Ecto neural progenitor cell (in vitro differentiated cells): ENCODE data around the gene HOXD3.

Experiments
- DNase-seq: peaks from one replicate; pipeline ENCODE4 v3.0.0-alpha.2; 2018; ENCODE audit warnings: low spot score

HOXD3 gene

DNA sequence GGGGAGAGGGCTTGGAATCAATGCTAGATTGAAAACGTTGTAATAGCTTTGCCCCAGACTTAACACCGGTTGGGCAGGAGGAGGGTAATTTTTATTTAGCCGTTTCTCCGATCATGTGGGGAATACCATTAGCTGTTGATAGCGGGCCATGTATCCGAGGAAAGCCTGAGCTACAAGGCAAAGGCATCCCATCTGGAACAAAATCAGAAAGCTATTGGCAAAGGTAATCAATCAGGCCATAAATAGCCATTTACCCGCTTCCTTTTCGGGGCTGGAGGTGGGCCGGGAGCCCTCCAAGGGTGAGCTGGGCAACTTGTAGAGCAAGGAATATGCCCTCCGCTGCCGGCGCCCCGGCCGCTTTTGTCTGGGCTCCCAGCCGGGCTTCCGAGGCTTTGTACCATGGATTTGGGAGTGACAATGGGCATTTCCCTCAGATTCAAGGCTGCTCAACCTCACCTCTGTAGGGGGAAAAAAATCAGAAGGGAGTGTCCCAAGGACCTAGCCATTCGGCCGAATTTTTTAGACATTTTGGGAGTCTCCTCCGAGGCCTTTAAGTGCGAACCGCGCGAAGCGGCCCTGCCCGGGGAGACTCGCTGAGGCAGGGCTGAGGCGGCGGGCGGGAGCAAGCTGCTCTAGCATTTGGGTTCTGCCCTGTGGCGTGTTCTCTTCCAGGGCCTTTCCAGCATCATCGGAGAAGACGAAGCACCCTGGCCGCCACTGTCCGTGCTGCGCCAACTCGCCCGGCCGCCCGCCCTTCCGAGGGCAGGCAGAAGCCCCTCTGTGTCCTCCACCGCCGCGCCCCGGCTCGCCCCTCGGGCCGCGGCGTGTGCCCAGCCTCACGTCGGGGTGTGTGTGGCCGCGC is 35.7 kb upstream of the HOXD3 start:
- no peak for DNase-seq

DNA sequence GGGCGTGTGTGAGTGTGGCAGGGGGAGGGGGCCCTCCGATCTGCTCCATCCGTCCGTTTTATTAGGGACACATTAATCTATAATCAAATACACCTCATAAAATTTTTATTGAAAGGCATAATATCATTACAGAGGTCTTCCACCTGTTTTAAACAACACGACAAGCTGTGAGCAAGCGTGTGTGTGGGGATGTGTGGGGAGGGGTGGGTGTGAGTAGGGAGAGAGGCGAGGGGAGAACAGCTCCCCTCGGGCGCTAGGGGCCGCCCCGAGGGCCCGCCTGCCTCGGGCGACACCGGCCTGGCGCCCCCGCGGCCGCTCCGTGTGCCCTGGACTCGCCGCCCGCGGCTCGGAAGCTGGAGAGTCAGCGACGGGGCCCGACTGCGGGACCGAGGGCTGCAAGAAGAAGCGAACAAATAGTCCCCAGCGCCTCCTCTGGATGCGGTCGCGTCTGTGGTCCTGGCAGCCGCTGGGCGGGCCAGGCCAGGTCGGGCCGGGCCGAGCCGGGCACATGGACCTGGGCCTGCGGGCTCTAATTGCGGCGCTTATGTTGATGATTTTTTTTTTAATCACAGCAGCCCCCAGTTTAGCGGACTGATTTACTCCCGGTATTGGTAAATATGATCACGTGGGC is 34.9 kb upstream of the HOXD3 start:
- no peak for DNase-seq

DNA sequence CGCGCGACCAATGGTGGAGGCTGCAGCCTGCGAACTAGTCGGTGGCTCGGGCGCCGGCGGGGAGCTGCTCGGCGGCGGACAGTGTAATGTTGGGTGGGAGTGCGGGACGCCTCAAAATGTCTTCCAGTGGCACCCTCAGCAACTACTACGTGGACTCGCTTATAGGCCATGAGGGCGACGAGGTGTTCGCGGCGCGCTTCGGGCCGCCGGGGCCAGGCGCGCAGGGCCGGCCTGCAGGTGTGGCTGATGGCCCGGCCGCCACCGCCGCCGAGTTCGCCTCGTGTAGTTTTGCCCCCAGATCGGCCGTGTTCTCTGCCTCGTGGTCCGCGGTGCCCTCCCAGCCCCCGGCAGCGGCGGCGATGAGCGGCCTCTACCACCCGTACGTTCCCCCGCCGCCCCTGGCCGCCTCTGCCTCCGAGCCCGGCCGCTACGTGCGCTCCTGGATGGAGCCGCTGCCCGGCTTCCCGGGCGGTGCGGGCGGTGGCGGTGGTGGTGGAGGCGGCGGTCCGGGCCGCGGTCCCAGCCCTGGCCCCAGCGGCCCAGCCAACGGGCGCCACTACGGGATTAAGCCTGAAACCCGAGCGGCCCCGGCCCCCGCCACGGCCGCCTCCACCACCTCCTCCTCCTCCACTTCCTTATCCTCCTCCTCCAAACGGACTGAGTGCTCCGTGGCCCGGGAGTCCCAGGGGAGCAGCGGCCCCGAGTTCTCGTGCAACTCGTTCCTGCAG is 34.3 kb upstream of the HOXD3 start, which contains the start of gene HOXD9:
TSS of gene HOXD9 (plus strand) at position 37 of the 728 bp plus-strand sequence. CDS start at position 87, 50 bp downstream.
- no peak for DNase-seq

DNA sequence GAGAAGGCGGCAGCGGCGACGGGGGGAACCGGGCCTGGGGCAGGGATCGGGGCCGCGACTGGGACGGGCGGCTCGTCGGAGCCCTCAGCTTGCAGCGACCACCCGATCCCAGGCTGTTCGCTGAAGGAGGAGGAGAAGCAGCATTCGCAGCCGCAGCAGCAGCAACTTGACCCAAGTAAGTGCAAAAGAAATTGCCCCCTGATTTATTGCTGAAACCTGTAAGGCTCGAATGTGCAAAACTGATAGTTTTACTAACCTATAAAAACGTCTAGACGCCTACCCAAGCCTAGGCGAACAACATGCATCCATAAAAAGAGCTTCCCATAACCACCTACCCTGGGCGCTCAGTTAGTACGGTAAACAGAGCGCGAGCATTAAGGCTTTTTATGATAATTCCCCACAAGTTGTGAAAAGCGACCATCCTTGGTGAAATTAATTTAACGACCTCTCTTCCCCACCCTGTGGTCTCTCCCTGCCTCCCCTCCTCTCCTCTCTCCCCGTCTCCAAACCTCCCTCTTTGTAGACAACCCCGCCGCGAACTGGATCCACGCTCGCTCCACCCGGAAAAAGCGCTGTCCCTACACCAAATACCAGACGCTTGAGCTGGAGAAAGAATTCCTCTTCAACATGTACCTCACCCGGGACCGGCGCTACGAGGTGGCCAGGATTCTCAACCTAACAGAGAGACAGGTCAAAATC is 33.5 kb upstream of the HOXD3 start:
- no peak for DNase-seq

DNA sequence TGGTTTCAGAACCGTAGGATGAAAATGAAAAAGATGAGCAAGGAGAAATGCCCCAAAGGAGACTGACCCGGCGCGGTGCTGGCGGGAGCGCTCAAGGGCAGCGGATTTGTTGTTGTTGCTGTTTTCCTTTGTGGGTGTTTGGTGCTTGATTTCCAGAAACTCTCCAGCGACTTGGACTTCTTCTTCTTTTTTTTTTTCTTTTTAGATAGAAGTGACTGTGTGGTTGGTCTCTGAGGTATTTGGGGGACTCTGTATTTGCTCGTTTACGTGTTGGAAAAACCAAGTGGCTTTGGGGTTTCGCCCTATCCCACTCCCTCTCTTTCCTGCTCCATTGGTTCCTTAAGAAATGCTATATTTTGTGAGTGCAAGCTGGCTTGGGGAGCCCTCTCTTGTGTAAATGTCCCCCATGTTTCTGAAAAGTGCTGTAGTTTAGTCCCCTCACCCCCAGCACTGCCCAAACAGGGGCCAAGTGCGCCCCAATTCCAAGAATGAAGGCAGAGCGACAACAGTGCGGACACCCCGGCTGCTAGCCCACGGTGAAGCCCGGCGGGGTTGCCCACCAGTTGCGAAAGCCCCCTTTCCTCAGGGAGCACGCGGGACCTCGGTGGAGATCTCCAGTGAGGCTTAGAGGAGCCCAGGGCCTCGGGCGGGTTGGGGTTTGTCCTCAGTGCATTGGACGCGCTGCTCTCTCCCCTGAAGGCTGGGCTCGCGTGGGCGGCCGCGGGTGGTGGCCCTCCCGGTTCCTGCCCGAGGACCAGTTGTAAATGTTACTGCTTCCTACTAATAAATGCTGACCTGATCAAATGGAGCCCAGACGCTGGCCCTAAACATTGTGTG is 32.8 kb upstream of the HOXD3 start:
- DNase-seq: no peak

DNA sequence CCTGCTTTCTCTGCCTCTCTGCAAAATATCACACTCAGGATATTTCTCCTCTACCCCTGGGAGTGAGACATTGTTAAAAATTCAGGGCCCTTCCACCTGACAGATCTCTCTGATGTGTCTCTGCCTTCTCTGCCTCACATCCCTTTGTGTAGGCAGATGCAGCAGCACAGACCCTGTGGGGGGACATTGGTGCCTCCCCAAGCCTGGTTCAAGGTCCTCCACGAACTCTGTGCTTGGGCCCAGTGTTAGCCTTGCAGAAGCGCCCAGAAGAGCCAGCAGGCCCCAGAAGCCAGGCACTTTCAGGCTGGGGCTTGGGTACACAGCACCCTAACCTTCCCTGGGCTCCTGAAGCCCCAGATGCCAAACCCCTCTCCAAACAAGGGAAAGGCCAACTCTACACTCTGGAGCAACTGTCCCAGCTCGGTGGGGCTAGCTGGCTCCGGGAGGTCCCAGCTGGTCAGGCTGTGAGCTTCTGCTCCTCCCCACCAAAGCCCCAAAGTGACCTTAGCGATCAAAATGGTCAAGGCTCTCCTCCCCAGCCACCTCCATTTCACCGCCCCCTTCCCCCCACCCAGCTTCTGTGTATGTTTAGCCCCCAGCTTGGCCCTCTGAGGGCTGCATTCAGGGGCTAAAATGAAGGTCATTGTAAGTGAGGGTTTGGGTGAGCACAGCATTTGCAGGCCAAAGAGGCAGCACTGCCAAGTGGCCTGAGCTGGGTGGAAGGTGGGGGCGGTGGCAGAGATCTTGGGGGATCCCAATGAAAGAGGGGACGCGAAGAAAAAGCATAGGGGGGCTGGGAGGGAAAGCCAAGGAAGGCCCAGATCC is 31.9 kb upstream of the HOXD3 start:
- no peak for DNase-seq

DNA sequence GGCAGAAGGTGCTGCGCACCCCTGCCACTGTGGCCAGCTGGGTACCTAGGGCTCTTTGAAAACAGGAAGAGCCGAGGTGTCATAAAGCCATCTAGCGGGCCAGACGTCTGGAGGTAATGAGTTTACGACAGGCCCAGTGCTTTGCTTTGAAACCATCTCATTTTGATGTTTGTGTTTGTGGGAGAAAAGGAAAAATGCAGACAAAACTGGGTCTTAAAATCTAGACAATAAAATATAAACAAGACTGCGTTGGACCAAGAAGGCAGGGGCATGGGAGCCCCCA is 31.4 kb upstream of the HOXD3 start:
- DNase-seq: no peak

DNA sequence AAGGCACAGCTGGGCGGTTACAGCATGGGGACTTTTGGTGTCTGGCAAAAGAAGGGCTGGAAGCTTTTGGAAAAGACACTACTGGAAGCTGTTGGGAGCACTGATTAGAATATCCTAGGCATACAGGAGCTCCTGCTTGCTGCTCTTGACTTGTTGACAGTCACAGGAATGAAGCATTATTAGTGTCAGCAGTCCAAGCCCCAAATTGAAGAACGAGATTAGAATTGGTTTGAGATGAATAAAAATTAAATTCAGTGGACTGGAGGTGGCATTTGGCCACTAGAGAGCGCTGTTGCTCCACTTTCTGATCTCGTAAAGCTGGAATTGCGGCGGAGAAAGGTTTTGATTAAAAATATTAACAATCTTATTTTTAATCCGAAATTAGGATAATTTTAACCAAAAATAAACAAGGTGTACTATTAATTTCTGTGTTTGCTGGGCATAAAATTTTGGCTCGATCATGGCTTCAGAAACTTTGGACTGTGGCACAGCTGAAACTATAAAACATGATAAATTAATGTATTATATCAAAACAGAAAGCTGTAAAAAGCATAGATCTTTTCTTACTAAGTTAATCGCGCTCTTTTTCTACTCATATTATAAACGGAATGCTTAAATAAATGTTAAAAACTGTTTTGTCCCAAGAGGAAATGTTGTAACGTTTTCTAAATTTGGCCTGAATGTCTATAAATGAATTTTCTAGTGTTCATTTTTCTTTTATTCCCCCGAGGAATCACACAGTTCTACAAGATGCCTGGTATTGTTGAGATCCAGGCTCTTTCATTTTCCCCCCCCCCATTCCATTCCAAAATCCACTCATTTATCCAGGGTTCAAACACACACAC is 30.0 kb upstream of the HOXD3 start:
- DNase-seq: peak; percentile 68

DNA sequence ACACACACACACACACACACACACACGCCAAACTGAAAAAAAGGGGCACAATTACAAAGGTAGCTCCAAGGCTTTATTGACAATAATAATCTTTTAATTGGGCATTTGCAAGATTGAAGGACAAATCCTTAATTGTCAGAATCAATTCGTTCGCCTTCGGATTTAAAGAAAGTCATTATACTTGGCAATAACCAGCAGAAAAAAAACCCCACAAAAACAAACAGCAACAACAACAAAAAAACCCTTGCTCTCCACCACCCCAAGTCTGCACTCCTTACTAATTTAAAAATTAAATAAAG is 29.4 kb upstream of the HOXD3 start:
- DNase-seq: no peak

DNA sequence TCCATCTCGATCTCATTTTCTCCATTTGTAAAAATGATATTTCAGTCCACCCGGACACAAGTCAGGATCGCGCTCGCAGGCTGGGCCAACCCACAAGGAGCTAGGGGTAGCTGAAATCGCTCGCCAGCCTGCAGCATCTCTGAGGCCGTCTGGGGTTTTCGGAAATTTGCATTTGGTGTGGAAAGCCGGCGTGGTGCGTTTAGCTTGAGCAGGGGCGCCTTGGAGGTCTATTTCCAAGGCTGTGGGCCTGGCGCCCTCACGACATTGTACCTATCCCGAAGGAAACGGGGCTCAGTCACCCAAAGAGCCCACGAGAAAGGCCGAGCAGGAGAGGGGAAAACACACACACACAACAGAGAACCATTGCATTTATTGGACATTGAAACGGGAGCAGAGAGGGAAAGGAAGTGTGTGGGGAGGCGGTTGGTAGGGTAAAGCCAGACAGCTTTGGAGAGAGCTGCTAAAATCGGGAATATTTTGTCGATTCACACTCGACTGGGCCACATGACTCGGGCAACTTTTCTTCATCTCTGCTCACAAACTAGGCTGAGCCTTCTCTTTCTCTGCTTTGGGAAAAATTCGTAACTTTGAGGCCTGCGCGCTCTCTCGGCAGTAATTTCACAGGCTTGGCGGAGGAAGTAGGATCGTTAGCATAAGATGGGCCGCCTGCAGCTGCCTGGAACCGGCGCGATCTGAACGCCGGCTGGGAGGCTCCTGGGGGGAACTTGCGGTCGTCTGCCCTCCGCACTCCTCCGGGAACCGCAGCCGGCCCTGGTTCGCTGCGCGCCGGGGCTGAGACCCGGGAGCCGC is 28.7 kb upstream of the HOXD3 start:
- peak; percentile 57 for DNase-seq

DNA sequence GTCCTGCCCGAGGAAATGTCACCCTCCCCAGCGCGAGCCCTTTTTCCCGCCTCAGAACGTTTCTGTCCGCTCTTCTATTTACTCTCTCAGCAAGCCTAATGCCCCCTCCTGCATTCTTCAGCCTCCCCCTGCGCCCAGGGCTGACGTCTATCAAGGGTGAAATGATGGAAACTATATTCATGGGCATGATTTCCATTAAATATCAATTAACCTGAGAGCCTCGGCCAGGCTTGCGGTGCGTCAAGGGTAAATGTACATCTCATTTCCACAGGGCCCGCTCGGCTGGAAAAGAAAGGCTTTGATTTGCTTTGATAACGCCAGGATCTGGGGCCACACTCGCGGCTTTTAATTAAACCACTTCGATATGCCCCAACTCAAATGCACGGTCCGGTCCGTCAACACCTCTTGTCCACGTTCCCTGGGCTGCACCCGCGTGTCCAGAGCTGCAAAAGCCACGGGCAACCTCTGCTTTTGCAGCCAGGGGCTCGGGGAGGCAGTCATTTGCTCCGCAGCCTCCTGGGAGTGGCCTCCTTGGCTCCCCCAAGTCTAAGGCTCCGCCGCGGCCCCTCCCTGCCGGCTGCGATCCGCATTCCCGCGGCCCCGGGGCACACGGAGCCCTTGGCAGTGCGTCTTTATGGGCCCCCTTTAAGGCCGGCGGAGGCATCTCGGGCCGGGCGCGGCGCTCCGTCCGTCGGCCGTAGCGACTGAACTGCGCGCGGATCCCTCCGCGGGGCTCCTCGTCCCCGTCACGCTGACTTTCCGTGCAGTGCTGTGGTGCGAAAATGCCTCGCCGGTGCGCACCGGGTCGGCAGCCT is 27.9 kb upstream of the HOXD3 start, which contains the start of gene HOXD8:
TSS of gene HOXD8 (plus strand) at position 724 of the 815 bp plus-strand sequence. CDS start 662 bp downstream, outside the sequence.
- peak; percentile 77 for DNase-seq

DNA sequence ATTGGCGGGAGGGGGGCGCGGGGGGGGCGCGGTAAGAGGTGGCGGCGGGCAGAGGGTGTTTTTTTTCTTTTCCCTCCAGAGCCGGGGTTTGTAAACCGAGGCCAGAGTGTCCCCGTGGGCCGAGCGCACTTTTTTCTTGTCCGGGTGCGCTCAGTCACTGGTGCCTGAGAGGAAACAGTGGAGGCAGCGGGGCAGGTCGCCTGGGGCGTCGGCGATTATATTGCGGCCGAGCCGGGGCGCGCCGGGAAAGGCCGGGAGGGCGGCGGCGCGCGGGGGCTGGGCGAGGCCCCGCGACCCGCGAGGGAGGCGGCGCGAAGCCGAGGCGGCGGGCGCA is 27.3 kb upstream of the HOXD3 start:
- peak; percentile 59 for DNase-seq

DNA sequence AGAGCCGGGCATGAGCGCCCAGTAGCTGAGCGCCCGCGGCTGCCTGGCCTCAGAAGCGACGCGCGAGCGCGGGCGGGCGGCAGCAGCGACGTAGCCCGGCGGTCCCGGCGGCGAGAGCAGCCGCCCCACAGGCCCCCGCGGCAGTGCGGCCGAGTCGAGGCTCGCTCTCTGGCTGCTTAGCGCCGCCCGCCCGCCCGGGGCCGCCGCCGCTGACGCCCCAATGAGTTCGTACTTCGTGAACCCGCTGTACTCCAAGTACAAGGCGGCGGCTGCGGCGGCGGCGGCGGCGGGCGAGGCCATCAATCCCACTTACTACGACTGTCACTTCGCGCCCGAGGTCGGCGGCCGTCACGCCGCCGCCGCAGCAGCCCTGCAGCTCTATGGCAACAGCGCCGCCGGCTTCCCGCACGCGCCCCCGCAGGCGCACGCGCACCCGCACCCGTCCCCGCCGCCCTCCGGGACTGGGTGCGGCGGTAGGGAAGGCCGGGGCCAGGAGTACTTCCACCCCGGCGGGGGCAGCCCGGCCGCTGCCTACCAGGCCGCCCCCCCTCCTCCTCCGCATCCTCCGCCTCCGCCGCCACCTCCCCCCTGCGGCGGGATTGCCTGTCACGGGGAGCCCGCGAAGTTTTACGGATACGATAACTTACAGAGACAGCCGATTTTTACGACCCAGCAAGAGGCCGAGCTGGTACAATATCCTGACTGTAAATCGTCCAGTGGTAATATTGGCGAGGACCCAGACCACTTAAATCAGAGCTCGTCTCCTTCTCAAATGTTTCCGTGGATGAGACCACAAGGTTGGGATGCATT is 26.8 kb upstream of the HOXD3 start:
- peak; percentile 65 for DNase-seq

DNA sequence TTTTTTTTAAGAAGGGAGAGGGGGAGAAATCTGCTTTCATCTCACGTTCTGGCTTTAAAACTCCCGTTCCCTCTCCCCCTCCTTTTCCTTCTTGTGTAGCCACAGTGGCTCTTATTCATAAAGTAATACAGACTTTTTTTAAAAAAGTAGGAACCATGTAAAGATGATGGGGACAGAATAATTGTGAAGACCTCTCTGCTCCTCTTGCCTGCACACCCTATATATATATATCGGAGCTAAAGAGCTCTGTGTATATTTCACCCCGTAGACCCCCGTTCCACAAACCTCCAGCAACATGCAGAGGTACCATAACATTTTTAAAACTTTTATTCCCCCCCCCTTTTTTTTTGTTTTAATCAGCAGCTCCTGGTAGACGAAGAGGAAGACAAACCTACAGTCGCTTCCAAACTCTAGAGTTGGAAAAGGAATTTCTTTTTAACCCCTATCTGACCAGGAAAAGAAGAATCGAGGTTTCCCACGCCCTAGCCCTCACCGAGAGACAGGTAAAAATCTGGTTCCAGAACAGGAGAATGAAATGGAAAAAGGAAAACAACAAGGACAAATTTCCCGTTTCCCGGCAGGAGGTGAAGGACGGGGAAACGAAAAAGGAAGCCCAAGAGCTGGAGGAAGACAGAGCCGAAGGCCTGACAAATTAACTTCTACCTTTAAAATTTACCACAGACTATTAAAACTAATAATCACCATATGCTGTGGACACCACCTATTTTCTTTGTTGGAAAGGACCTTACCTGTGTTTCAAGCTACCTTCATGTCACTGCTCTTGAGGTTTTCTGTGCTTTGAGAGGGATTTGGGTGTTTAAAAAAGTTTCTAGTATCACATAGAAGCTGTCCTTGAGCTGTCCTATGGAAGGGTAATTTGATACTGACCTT is 25.9 kb upstream of the HOXD3 start:
- DNase-seq: no peak

DNA sequence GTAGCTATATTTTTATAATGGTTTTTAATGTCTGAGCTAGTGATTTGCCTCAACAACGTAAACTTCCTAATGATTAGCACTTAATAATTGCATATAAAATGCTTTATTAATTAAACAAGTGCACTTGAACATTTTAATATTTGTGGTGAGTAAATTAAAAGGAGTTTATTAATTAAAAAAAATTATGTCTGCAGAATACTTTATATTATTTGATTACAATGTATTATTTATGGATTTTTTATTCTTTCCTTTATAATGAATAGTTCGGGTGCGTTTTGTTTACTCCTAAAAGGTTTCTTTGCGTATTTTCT is 25.3 kb upstream of the HOXD3 start:
- no peak for DNase-seq
